ENCODE measurements around the gene ERG. TPM values are rescaled to one million over a fixed set of nuclear protein-coding genes. Genes with fewer than 3 reads are reported as not detected.

Gene ERG
- total RNA-seq, 3 donors from 2014 or later (not counting 1 experiment from before 2014, with no cell fraction given), result 0.36 to 0.58 TPM; not detected in 1

DNA sequence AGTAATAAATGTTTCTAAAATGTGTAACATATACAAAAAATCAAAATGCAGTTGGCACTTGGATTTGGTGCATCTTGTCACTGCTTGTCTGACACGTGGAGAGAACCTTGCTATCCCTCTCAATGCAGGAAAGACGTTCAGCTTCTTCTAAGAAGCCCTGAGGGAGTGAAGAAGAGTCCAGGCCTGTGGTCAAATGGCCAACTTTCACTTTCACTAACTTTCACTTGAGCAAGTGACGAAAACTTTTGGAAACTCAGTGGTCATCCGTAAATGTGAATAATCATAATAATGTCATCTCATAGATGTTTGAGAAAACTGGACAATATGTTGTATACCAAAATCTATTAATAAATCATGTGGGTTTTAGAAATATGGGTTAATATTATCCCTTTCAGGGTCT lies 61.9 kb downstream of the ERG start:
- intact Hi-C loops (cut with micrococcal nuclease), result no loop called here
- DNase-seq (no peak), ATAC-seq (no peak)
- H3K4me3 ChIP-seq (ENCODE audit: low read length), result no peak overlapping the region
- peaks cover 0 to 3% of the 10 kb centered on the region in 2 donors for H3K27me3 Mint-ChIP-seq (ENCODE audit: low read depth in 2 of 2)
- no peaks in the 10 kb centered on the region for H3K27me3 ChIP-seq (ENCODE audit: control insufficient read depth, insufficient read depth, low read length)
- H3K27ac Mint-ChIP-seq, result no peak overlapping the region
- H3K4me1 Mint-ChIP-seq, result peaks cover 0 to 3% of the 10 kb centered on the region in 2 donors
- no peaks in the 10 kb centered on the region for H3K36me3 ChIP-seq (ENCODE audit: control insufficient read depth, insufficient read depth, low read length)
- 35% methylated on average over 2 of the region's 4 CpGs for WGBS (ENCODE audit: insufficient coverage)
- no peaks in the 10 kb centered on the region for H3K9me3 Mint-ChIP-seq
- TF ChIP-seq, protein P1, sequence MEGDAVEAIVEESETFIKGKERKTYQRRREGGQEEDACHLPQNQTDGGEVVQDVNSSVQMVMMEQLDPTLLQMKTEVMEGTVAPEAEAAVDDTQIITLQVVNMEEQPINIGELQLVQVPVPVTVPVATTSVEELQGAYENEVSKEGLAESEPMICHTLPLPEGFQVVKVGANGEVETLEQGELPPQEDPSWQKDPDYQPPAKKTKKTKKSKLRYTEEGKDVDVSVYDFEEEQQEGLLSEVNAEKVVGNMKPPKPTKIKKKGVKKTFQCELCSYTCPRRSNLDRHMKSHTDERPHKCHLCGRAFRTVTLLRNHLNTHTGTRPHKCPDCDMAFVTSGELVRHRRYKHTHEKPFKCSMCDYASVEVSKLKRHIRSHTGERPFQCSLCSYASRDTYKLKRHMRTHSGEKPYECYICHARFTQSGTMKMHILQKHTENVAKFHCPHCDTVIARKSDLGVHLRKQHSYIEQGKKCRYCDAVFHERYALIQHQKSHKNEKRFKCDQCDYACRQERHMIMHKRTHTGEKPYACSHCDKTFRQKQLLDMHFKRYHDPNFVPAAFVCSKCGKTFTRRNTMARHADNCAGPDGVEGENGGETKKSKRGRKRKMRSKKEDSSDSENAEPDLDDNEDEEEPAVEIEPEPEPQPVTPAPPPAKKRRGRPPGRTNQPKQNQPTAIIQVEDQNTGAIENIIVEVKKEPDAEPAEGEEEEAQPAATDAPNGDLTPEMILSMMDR (IDR thresholded peaks at IDR 0.05), result no peak
- peaks cover 11% of the 10 kb centered on the region for H3K4me1 ChIP-seq (ENCODE audit: control insufficient read depth, insufficient read depth, low read length)
- H3K4me3 Mint-ChIP-seq, result no peak overlapping the region
- H3K27ac ChIP-seq (ENCODE audit: low read length), result no peak overlapping the region
- no peaks in the 10 kb centered on the region for H3K9me3 ChIP-seq (ENCODE audit: control insufficient read depth, insufficient read depth, low read length)
- H3K36me3 Mint-ChIP-seq, result no peaks in the 10 kb centered on the region

DNA sequence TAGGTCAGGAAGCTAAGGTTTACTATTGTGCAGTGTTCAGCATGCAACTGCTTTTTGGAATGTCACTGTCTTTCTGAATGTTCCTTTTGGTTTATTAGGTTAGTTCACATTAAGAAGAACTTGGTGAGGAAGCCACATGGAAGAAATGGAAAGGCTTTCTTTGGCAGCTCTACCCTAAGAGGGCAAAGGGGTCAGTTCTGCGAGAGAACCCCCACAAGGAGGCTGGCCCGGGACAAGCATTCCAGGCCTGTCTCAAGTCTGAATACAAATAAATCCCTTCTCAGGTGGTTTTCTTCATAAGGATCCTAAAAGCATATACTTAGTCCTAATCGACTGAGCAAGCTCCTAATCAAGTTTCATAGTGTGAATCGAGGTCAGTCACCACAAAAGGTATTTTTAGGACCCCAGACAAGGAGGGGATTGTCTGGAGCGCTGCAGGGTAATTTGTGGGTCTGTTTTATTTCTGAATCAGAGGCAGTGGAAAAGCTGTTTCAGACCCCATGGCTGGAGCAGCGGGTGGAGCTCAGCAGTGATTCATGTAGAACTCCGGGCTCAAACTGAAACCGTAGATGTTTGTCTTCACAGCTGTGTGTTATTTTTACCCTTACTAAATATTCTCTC lies 63.3 kb downstream of the ERG start:
- peaks cover 11% of the 10 kb centered on the region for H3K4me1 ChIP-seq (ENCODE audit: control insufficient read depth, insufficient read depth, low read length)
- no peaks in the 10 kb centered on the region for H3K9me3 Mint-ChIP-seq
- no peak overlapping the region for H3K4me3 ChIP-seq (ENCODE audit: low read length)
- peaks cover 3 to 5% of the 10 kb centered on the region in 2 donors for H3K27me3 Mint-ChIP-seq (ENCODE audit: low read depth in 2 of 2)
- no peaks in the 10 kb centered on the region for H3K36me3 ChIP-seq (ENCODE audit: control insufficient read depth, insufficient read depth, low read length)
- intact Hi-C loops (cut with micrococcal nuclease), result no loop called here
- peaks cover 0 to 3% of the 10 kb centered on the region in 2 donors for H3K4me1 Mint-ChIP-seq
- H3K4me3 Mint-ChIP-seq, result no peak overlapping the region
- ATAC-seq (no peak), DNase-seq (no peak)
- H3K27ac Mint-ChIP-seq, result no peak overlapping the region
- TF ChIP-seq, protein P1 (IDR thresholded peaks at IDR 0.05), result no peak
- H3K36me3 Mint-ChIP-seq, result no peaks in the 10 kb centered on the region
- H3K9me3 ChIP-seq (ENCODE audit: control insufficient read depth, insufficient read depth, low read length), result no peaks in the 10 kb centered on the region
- WGBS (ENCODE audit: insufficient coverage), result 52% methylated on average over 8 of the region's 8 CpGs
- H3K27me3 ChIP-seq (ENCODE audit: control insufficient read depth, insufficient read depth, low read length), result no peaks in the 10 kb centered on the region
- no peak overlapping the region for H3K27ac ChIP-seq (ENCODE audit: low read length)

DNA sequence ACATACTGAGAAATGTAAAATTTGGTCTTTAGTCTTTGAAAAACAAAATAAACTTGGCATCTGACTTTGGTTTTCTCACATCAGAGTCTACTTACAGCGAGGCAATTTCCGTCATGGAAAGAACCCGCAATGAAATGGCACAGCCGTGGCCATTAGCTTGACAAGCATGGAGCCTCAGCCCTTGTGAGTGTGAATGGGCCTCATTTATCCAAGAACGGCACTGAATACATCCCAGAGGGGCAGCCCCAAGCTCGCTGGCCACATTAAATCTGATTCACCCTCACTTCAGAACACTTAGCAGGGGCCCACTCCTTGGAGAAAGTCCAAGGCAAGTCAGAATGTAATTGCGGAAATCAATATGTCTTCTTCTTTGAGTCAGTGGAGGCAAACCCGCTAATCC lies 64.8 kb downstream of the ERG start:
- H3K27me3 Mint-ChIP-seq (ENCODE audit: low read depth in 2 of 2), result peaks cover 3 to 5% of the 10 kb centered on the region in 2 donors
- H3K27ac Mint-ChIP-seq, result no peak overlapping the region
- WGBS (ENCODE audit: insufficient coverage), result 78% methylated on average over 8 of the region's 8 CpGs
- TF ChIP-seq, protein P1 (IDR thresholded peaks at IDR 0.05), result no peak
- no peak overlapping the region for H3K4me3 ChIP-seq (ENCODE audit: low read length)
- H3K4me1 ChIP-seq (ENCODE audit: control insufficient read depth, insufficient read depth, low read length), result no peaks in the 10 kb centered on the region
- no peak overlapping the region for H3K27ac ChIP-seq (ENCODE audit: low read length)
- H3K36me3 ChIP-seq (ENCODE audit: control insufficient read depth, insufficient read depth, low read length), result no peaks in the 10 kb centered on the region
- no peaks in the 10 kb centered on the region for H3K4me1 Mint-ChIP-seq
- H3K9me3 Mint-ChIP-seq, result no peaks in the 10 kb centered on the region
- no peak for ATAC-seq
- no peak overlapping the region for H3K4me3 Mint-ChIP-seq
- H3K36me3 Mint-ChIP-seq, result no peaks in the 10 kb centered on the region
- no peaks in the 10 kb centered on the region for H3K27me3 ChIP-seq (ENCODE audit: control insufficient read depth, insufficient read depth, low read length)
- no peaks in the 10 kb centered on the region for H3K9me3 ChIP-seq (ENCODE audit: control insufficient read depth, insufficient read depth, low read length)
- intact Hi-C loops (cut with micrococcal nuclease), result no loop called here
- DNase-seq, result no peak

DNA sequence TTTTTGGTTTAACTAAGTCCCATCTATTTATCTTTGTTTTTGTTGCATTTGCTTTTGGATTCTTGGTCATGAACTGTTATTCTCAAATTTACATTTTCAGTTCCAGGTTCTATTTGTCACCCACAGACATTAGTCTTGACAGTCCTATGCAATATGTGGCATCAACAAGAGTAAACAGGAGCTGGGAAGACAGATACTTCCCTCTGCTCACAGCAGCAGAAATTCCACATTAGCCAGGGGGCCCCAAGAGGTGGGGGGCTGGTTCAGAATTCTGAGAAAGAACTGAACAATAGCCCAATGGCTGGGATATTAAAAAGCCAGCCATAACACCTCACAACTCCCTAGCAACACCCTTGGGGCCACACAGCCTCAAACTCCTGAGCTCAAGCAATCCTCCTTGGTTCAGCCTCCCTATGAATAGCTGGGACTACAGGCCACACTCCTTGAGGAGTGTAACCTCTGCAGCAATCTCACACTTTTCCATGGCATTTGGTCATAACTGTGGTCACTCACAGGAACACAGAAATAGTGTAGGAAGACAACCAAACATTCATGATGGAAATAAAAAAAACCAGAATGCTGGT lies 67.8 kb downstream of the ERG start:
- Mint-ChIP-seq H3K4me3 (no peak overlapping the region), H3K27ac (no peak overlapping the region), H3K36me3 (no peaks in the 10 kb centered on the region), H3K4me1 (no peaks in the 10 kb centered on the region), H3K27me3 (ENCODE audit: low read depth in 2 of 2) (peaks cover 3 to 5% of the 10 kb centered on the region in 2 donors), H3K9me3 (no peaks in the 10 kb centered on the region)
- Histone ChIP-seq H3K4me3 (ENCODE audit: low read length) (no peak overlapping the region), H3K27ac (ENCODE audit: low read length) (no peak overlapping the region), H3K27me3 (ENCODE audit: control insufficient read depth, insufficient read depth, low read length) (no peaks in the 10 kb centered on the region), H3K36me3 (ENCODE audit: control insufficient read depth, insufficient read depth, low read length) (no peaks in the 10 kb centered on the region), H3K4me1 (ENCODE audit: control insufficient read depth, insufficient read depth, low read length) (no peaks in the 10 kb centered on the region), H3K9me3 (ENCODE audit: control insufficient read depth, insufficient read depth, low read length) (no peaks in the 10 kb centered on the region)
- intact Hi-C loops (cut with micrococcal nuclease), result no loop called here
- ATAC-seq, result no peak
- no peak for DNase-seq
- TF ChIP-seq, protein P1 (IDR thresholded peaks at IDR 0.05), result no peak

All from natural killer cell (primary cell).